Endothelial cell of umbilical vein (primary cell): Measurements from ENCODE around the gene DPYSL4. TPM values are rescaled to one million over a fixed set of nuclear protein-coding genes. Genes with fewer than 3 reads are reported as not detected.

Source experiments
- BruUV-seq: library from RNA; stranded (reverse); fragments of 400-500 nt; replicated peaks from 2 replicates; lab custom pipeline; 2021; lab: Mats Ljungman, UMichigan
- CTCF ChIA-PET: fragments of 300-600, 350-600 bp; sonication (Branson Sonifier 250); formaldehyde crosslinking; loops from one replicate; lab custom pipeline; 2021; ENCODE audit warnings: antibody characterized with exemption, inconsistent platforms; lab: Charles Lee
- POLR2A ChIA-PET: fragments of 300-600, 350-600 bp; sonication (Branson Sonifier 250); formaldehyde crosslinking; loops from one replicate; lab custom pipeline; 2021; ENCODE audit warnings: antibody characterized with exemption, inconsistent platforms; lab: Charles Lee
- DNase-seq: peaks from one replicate; pipeline ENCODE4 v3.0.0-alpha.2; 2011; ENCODE audit warnings: low read depth, low spot score
- FAIRE-seq: peaks from 2 replicates; lab custom pipeline; 2011; peaks lifted over from hg19 to GRCh38; lab: Jason Lieb, UNC
- H2AFZ ChIP-seq: 2 replicates; pipeline ENCODE4 v1.6.0; 2012; ENCODE audit warnings: low read depth, low read length, control low read depth, inconsistent platforms
- H3K27ac ChIP-seq: 2 replicates; pipeline ENCODE4 v1.5.1; 2011; ENCODE audit warnings: low read depth, mild to moderate bottlenecking, control low read depth, low read length, moderate library complexity; ENCODE audit not compliant: insufficient read depth
- H3K27me3 ChIP-seq, 2 experiments: 2 replicates each; pipeline versions ENCODE4 v1.6.0 to v1.6.1; 2011; ENCODE audit warnings: low read length in 2 of 2, mixed read lengths in 1 of 2; ENCODE audit not compliant: control insufficient read depth in 2 of 2, insufficient read depth in 2 of 2
- H3K36me3 ChIP-seq, 2 experiments: 2 replicates in 1 of 2; 3 replicates in 1 of 2; pipeline ENCODE4 v1.5.1; 2011; ENCODE audit warnings: low read length in 2 of 2, mild to moderate bottlenecking in 1 of 2, moderate library complexity in 1 of 2; ENCODE audit not compliant: control insufficient read depth in 2 of 2, insufficient read depth in 2 of 2; ENCODE audit errors: extremely low read depth in 1 of 2
- H3K4me1 ChIP-seq: 3 replicates; pipeline ENCODE4 v1.5.1; 2011; ENCODE audit warnings: mild to moderate bottlenecking, low read length; ENCODE audit not compliant: control insufficient read depth, insufficient read depth; ENCODE audit errors: extremely low read depth
- H3K4me2 ChIP-seq: 2 replicates; pipeline ENCODE4 v1.6.1; 2011; ENCODE audit warnings: low read length, control low read depth, mixed read lengths; ENCODE audit not compliant: insufficient read depth
- H3K4me3 ChIP-seq, 3 experiments: fragments of 200-600 bp in 1 of 3; sonication (generic), shearing (Covaris generic) in 1 of 3; replicated peaks in 1 of 3; 2 replicates each; pipeline ENCODE4 v1.5.1; 2011 to 2016; ENCODE audit warnings: control low read depth in 3 of 3, low read length in 3 of 3, mild to moderate bottlenecking in 2 of 3, inconsistent platforms in 1 of 3, low read depth in 1 of 3, moderate library complexity in 1 of 3; ENCODE audit not compliant: insufficient read depth in 1 of 3
- H3K79me2 ChIP-seq: 2 replicates; pipeline ENCODE4 v1.6.0; 2012; ENCODE audit warnings: low read length, inconsistent platforms; ENCODE audit not compliant: control insufficient read depth, insufficient read depth
- H3K9ac ChIP-seq: replicated peaks from 2 replicates; pipeline ENCODE3; 2011; ENCODE audit warnings: low read length, control low read depth; ENCODE audit not compliant: insufficient read depth; ENCODE audit errors: extremely low read depth
- H3K9me1 ChIP-seq: replicated peaks from 3 replicates; pipeline ENCODE4 v1.6.0; 2011; ENCODE audit warnings: mild to moderate bottlenecking, low read length; ENCODE audit not compliant: control insufficient read depth, insufficient read depth; ENCODE audit errors: extremely low read depth
- H3K9me3 ChIP-seq: replicated peaks from 2 replicates; pipeline ENCODE4 v1.5.1; 2012; ENCODE audit warnings: low read length, inconsistent platforms; ENCODE audit not compliant: control insufficient read depth, insufficient read depth
- H4K20me1 ChIP-seq: replicated peaks from 2 replicates; pipeline ENCODE3; 2011; ENCODE audit warnings: mild to moderate bottlenecking, low read length; ENCODE audit not compliant: control insufficient read depth, insufficient read depth; ENCODE audit errors: extremely low read depth
- EZH2 ChIP-seq: IDR thresholded peaks from 2 replicates; pipeline ENCODE4 v1.6.1; 2012; ENCODE audit warnings: borderline replicate concordance, low read depth, mild to moderate bottlenecking, moderate library complexity, low read length, inconsistent platforms; ENCODE audit not compliant: severe bottlenecking
- dilution Hi-C: fragments of 300-500 bp; cut with MboI; formaldehyde crosslinking; loops from one replicate; pipeline ENCODE4 v1.15.0; 2019; ENCODE audit warnings: low sequenced_read_pairs; ENCODE audit not compliant: extremely low pct_ligation_motif_present
- intact Hi-C: fragments of 100-400 bp; cut with micrococcal nuclease; formaldehyde crosslinking; loops from one replicate; pipeline ENCODE4 v1.10.0; 2022
- polyA plus RNA-seq, 4 experiments: library from polyadenylated mRNA; depleted of rRNA in 3 of 4; stranded (reverse) in 3 of 4; unstranded in 1 of 4; fragments of >200 nt; gene quantifications; 2 replicates each; pipeline versions ENCODE4 v1.2.1 to v1.2.3, GENCODE V29; 2011 to 2012; ENCODE audit warnings: missing spikeins in 1 of 4
- total RNA-seq: library from RNA; stranded (reverse); gene quantifications from 2 replicates; pipeline ENCODE4 v1.2.3, GENCODE V29; 2021
- TF ChIP-seq, protein P1 (sequence below), 2 donors: IDR thresholded peaks; 1 replicate in 1 of 2; 2 replicates in 1 of 2; pipeline ENCODE4 v1.5.1; 2011; ENCODE audit warnings: low read length in 2 of 2, mild to moderate bottlenecking in 2 of 2, moderate library complexity in 2 of 2, control low read depth in 1 of 2, inconsistent platforms in 1 of 2, low read depth in 1 of 2; ENCODE audit not compliant: insufficient read depth in 1 of 2; ENCODE audit errors: extremely low read depth in 1 of 2

DPYSL4 gene
- total and polyA plus RNA-seq, 2 donors (not counting 3 experiments of a cell fraction or from before 2014, with no cell fraction given), result 27.1 to 60.0 TPM

DNA sequence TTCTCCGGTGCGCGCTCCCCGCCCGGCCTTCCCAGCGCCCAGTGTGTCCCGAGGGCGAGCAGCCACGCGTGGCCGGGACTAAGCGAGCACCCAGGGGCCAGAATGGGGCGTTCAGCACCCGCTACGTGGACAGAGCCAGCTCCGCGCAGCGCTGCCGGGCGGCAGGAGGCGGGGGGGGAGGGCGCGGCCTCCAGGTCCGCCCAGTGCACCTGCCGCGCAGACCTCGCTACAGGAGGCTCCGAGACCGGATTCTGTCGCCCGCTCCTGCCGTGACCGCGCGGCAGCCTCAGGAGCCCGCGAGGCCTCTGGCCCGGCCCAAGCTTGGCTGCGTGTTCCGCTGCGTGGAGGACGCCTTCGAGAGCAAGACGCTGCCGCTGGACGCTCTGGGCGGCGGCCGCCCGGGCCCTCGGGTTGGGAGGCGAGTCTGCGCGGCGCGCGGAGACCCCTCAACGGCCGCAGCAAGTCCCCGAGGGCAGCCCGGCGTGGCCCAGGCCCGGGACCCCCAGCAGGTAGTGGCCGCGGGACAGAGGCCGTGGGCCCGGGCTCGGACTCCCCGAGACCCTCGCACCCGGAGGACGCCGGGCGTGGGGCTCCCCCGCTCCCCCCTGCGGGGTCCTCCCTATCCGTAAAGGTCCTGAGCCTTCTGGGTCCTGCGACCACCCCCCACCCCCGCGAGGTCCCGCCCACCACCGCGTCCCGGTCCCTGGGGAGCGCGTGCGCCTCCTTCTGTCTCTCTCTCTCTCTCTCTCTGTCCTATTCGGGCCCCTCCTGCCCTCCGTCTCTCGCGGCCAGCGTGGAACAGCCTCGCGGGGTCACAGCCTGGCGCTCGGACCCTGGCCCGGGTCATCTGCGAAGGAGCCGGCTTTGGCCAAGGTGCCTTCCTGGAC lies 904 bp upstream of the DPYSL4 start:
- intact Hi-C loops (no loop called here), dilution Hi-C loops (no loop called here)
- DNase-seq (peak; percentile 26), FAIRE-seq (no peak)
- ChIA-PET CTCF (no interaction called here), POLR2A (no interaction called here)
- Histone ChIP-seq H3K27me3 (peaks cover 12 to 21% of the 10 kb centered on the region in 2 experiments), H3K4me3 (no peak overlapping the region), H3K9me3 (no peaks in the 10 kb centered on the region), H3K9ac (no peak overlapping the region), H3K36me3 (no peaks in the 10 kb centered on the region), H3K4me1 (no peaks in the 10 kb centered on the region), H4K20me1 (no peaks in the 10 kb centered on the region), H2AFZ (no peak overlapping the region), H3K4me2 (peak overlapping the region; percentile 19), H3K27ac (no peak overlapping the region), H3K79me2 (no peaks in the 10 kb centered on the region), H3K9me1 (no peaks in the 10 kb centered on the region)
- TF ChIP-seq EZH2, result peak; percentile 70
- TF ChIP-seq, protein P1, sequence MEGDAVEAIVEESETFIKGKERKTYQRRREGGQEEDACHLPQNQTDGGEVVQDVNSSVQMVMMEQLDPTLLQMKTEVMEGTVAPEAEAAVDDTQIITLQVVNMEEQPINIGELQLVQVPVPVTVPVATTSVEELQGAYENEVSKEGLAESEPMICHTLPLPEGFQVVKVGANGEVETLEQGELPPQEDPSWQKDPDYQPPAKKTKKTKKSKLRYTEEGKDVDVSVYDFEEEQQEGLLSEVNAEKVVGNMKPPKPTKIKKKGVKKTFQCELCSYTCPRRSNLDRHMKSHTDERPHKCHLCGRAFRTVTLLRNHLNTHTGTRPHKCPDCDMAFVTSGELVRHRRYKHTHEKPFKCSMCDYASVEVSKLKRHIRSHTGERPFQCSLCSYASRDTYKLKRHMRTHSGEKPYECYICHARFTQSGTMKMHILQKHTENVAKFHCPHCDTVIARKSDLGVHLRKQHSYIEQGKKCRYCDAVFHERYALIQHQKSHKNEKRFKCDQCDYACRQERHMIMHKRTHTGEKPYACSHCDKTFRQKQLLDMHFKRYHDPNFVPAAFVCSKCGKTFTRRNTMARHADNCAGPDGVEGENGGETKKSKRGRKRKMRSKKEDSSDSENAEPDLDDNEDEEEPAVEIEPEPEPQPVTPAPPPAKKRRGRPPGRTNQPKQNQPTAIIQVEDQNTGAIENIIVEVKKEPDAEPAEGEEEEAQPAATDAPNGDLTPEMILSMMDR (IDR thresholded peaks at IDR 0.05; ENCODE audit: extremely low read depth in 1 of 2, insufficient read depth in 1 of 2, low read depth in 1 of 2, low read length in 2 of 2), result no peak
- BruUV-seq, result no TSS peak
